Naive thymus-derived CD4-positive, alpha-beta T cell (primary cell): ENCODE data around the gene ZFAND4. TPM values are rescaled to one million over a fixed set of nuclear protein-coding genes. Genes with fewer than 3 reads are reported as not detected.
"Not testable (repeated sequence)": the region's sequence is repeated elsewhere in the genome, so short reads cannot be mapped to it uniquely, and the experiment has no call there.

Experiments used
- ATAC-seq: fragments of 150-1000 bp; cut with Tn5 transposase; 2 replicates; pipeline ENCODE4 v1.10.0; 2021; ENCODE audit warnings: mild to moderate bottlenecking, moderate library complexity
- CTCF ChIA-PET: fragments of 350-600 bp; sonication (Branson Sonifier 250); formaldehyde crosslinking; loops from one replicate; lab custom pipeline; 2021; ENCODE audit warnings: antibody characterized with exemption; lab: Charles Lee
- POLR2A ChIA-PET: fragments of 350-600 bp; sonication (Branson Sonifier 250); formaldehyde crosslinking; loops from one replicate; lab custom pipeline; 2021; ENCODE audit warnings: antibody characterized with exemption, inconsistent platforms; lab: Charles Lee
- DNase-seq, 9 donors: peaks; one replicate each; pipeline versions ENCODE4 v3.0.0 to v3.0.0-alpha.2; 2020 to 2022; ENCODE audit warnings: mixed read lengths in 1 of 9
- H3K27ac ChIP-seq: one replicate; pipeline ENCODE4 v1.7.0; 2013; ENCODE audit warnings: mild to moderate bottlenecking, low read depth, low read length, moderate library complexity
- H3K27me3 ChIP-seq, 2 donors: one replicate each; pipeline ENCODE4 v1.7.0; 2013; ENCODE audit warnings: low read length in 2 of 2, mild to moderate bottlenecking in 2 of 2, moderate library complexity in 2 of 2; ENCODE audit not compliant: control insufficient read depth in 2 of 2, insufficient read depth in 2 of 2
- H3K36me3 ChIP-seq, 3 experiments: 1 replicate in 2 of 3; 2 replicates in 1 of 3; pipeline ENCODE4 v1.7.0; 2013; ENCODE audit warnings: low read length in 3 of 3, mild to moderate bottlenecking in 3 of 3, moderate library complexity in 1 of 3; ENCODE audit not compliant: insufficient read depth in 3 of 3, control insufficient read depth in 2 of 3
- H3K4me1 ChIP-seq, 2 donors: one replicate each; pipeline ENCODE4 v1.7.0; 2013; ENCODE audit warnings: low read length in 2 of 2, mild to moderate bottlenecking in 2 of 2, moderate library complexity in 1 of 2; ENCODE audit not compliant: control insufficient read depth in 2 of 2, insufficient read depth in 2 of 2
- H3K4me3 ChIP-seq: 2 replicates; pipeline ENCODE4 v1.7.0; 2013; ENCODE audit warnings: mild to moderate bottlenecking, low read length
- H3K9me3 ChIP-seq, 3 experiments: 1 replicate in 2 of 3; 2 replicates in 1 of 3; pipeline ENCODE4 v1.7.0; 2013; ENCODE audit warnings: low read length in 3 of 3; ENCODE audit not compliant: control insufficient read depth in 2 of 3
- H3K27ac Mint-ChIP-seq, 9 donors: one replicate each; pipeline ENCODE4 v1.8.0; 2020 to 2022; ENCODE audit warnings: mixed read lengths in 9 of 9, mild to moderate bottlenecking in 8 of 9, moderate library complexity in 5 of 9, inconsistent platforms in 2 of 9
- H3K27me3 Mint-ChIP-seq, 5 donors: one replicate each; pipeline ENCODE4 v1.8.0; 2021 to 2022; ENCODE audit warnings: mixed read lengths in 5 of 5, mild to moderate bottlenecking in 1 of 5
- H3K36me3 Mint-ChIP-seq, 5 donors: one replicate each; pipeline ENCODE4 v1.8.0; 2020 to 2022; ENCODE audit warnings: mixed read lengths in 5 of 5, mild to moderate bottlenecking in 3 of 5, inconsistent platforms in 1 of 5
- H3K4me1 Mint-ChIP-seq, 7 donors: one replicate each; pipeline ENCODE4 v1.8.0; 2020 to 2022; ENCODE audit warnings: mixed read lengths in 7 of 7, mild to moderate bottlenecking in 3 of 7, inconsistent platforms in 1 of 7
- H3K4me3 Mint-ChIP-seq, 10 donors: one replicate each; pipeline ENCODE4 v1.8.0; 2020 to 2022; ENCODE audit warnings: mild to moderate bottlenecking in 10 of 10, mixed read lengths in 10 of 10, moderate library complexity in 6 of 10, inconsistent platforms in 2 of 10
- H3K9me3 Mint-ChIP-seq, 11 donors: one replicate each; pipeline ENCODE4 v1.8.0; 2020 to 2022; ENCODE audit warnings: mixed read lengths in 11 of 11, mild to moderate bottlenecking in 4 of 11, inconsistent platforms in 1 of 11, moderate library complexity in 1 of 11
- intact Hi-C, 2 donors: fragments of 100-400 bp; cut with micrococcal nuclease; formaldehyde crosslinking; loops; one replicate each; pipeline ENCODE4 v1.15.1; 2023
- polyA plus RNA-seq, 2 donors: library from polyadenylated mRNA; unstranded; fragments of 300-500 nt; fragmentation: Illumina TruSeq; gene quantifications; one replicate each; pipeline ENCODE4 v1.2.3, GENCODE V29; 2021
- total RNA-seq, 6 experiments: library from RNA in 5 of 6; stranded (reverse) in 5 of 6; gene quantifications; 1 replicate in 5 of 6; 2 replicates in 1 of 6; pipeline ENCODE4 v1.2.3 and lab custom pipeline; 2021 to 2026

The ZFAND4 gene
- total and polyA plus RNA-seq, 7 experiments from 2014 or later, result 21.4 to 33.2 (median 29.5) TPM

DNA sequence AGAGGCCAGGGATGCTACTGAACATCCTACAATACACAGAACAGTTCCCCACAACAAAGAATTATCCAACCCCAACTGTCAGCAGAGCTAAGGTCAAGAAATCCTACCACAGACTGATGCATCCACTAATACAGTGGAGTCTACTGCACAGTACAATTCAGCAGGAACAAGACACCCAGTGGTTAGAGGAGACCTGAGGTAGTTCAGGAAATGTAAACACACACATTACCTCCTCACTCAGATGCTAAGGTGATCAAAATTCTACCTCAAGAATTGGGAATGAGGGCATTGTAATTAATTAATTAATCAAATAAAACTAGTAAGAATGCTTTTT, 91.4 kb downstream of the ZFAND4 start:
- peak; percentile 58 for ATAC-seq
- ChIA-PET CTCF (interaction anchor here (1.0 to 1.1 kb wide), 2 partner anchors 8 to 13 kb away, joined by 3 to 4 read pairs; no protein-coding TSS in a partner anchor), POLR2A (interaction anchor here (0.7 to 5.5 kb wide), 3 partner anchors 12 to 91 kb away, joined by 3 to 30 read pairs (median 4); partner anchors contain the start of gene ZFAND4)
- H3K36me3 ChIP-seq, result no peaks in the 10 kb centered on the region
- H3K4me1 ChIP-seq, result peaks cover 12 to 14% of the 10 kb centered on the region in 2 donors
- H3K9me3 Mint-ChIP-seq, result peaks cover 0 to 21% (median 7%) of the 10 kb centered on the region in 11 donors
- H3K4me1 Mint-ChIP-seq, result peaks cover 24 to 52% (median 44%) of the 10 kb centered on the region in 7 donors
- H3K27me3 Mint-ChIP-seq, result peaks cover 0 to 14% (median 0%) of the 10 kb centered on the region in 5 donors
- no peak for DNase-seq
- peak overlapping the region; percentile 88 to 97 (median 92) for H3K4me3 Mint-ChIP-seq
- H3K27ac ChIP-seq, result peak overlapping the region; percentile 78
- peak overlapping the region; percentile 61 for H3K4me3 ChIP-seq
- H3K9me3 ChIP-seq, result no peaks in the 10 kb centered on the region
- H3K36me3 Mint-ChIP-seq, result peaks cover 5 to 24% (median 17%) of the 10 kb centered on the region in 5 donors
- no peaks in the 10 kb centered on the region for H3K27me3 ChIP-seq
- intact Hi-C loops, result loop anchor here (1.0 to 5.0 kb wide), 2 partner anchors 13 to 114 kb away; no protein-coding TSS in a partner anchor
- peak overlapping the region; percentile 89 to 97 (median 95) for H3K27ac Mint-ChIP-seq

DNA sequence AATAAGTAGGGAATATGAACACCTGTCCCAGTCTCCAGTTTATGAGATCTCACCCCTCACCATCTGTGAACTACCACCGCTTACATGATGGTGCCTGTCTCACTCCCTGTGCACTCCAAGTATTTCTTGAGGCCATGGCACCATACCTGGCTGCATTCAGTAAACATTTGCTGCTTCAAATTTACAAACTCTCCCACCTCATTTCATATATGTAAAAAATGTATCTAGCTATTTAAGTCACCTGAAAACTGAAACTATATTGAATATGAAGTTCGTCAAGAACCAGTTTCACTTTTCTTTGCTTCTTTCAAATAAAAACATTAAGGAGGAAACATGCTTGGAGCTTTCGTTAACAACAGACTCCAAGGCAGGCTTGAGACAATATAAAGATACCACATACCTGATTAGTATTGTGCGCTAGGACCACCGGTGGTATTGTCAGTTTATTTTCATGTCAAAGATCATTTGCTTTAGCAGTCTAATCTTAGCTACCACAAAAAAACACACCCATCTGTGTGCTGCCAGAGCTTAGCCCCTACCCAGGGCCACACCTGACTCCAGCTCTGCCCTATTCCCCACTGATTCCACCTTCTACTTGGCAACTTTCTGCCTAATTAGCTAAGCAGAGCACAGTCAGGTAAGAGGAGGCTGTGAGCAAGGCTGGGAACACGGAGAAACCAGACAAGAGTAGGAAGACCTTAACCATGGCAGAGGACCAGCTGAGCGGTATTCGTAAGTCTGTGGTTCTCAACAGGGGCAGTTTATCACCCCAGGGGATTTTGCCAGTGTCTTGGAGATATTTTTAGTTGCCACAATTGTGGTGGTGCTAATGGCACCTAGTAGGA, 92.0 kb downstream of the ZFAND4 start:
- Histone ChIP-seq H3K27me3 (no peaks in the 10 kb centered on the region), H3K36me3 (no peaks in the 10 kb centered on the region), H3K27ac (peak overlapping the region; percentile 78), H3K4me3 (peak overlapping the region; percentile 61), H3K9me3 (no peaks in the 10 kb centered on the region), H3K4me1 (peaks cover 12 to 14% of the 10 kb centered on the region in 2 donors)
- DNase-seq, result peak in 7 of 9 donors; percentile 25 to 45 (median 30)
- ChIA-PET POLR2A (interaction anchor here (0.7 to 5.5 kb wide), 3 partner anchors 13 to 92 kb away, joined by 3 to 30 read pairs (median 4); partner anchors contain the start of gene ZFAND4), CTCF (interaction anchor here (1.0 to 1.1 kb wide), 2 partner anchors 8 to 14 kb away, joined by 3 to 4 read pairs; no protein-coding TSS in a partner anchor)
- H3K9me3 Mint-ChIP-seq, result peaks cover 0 to 17% (median 4%) of the 10 kb centered on the region in 11 donors
- intact Hi-C loops, result loop anchor here (1.0 to 5.0 kb wide), 2 partner anchors 14 to 113 kb away; no protein-coding TSS in a partner anchor
- H3K27ac Mint-ChIP-seq, result peak overlapping the region; percentile 89 to 97 (median 95)
- peaks cover 5 to 21% (median 14%) of the 10 kb centered on the region in 5 donors for H3K36me3 Mint-ChIP-seq
- peaks cover 0 to 11% (median 0%) of the 10 kb centered on the region in 5 donors for H3K27me3 Mint-ChIP-seq
- peak overlapping the region; percentile 88 to 97 (median 92) for H3K4me3 Mint-ChIP-seq
- peak; percentile 80 for ATAC-seq
- peaks cover 24 to 48% (median 43%) of the 10 kb centered on the region in 7 donors for H3K4me1 Mint-ChIP-seq

DNA sequence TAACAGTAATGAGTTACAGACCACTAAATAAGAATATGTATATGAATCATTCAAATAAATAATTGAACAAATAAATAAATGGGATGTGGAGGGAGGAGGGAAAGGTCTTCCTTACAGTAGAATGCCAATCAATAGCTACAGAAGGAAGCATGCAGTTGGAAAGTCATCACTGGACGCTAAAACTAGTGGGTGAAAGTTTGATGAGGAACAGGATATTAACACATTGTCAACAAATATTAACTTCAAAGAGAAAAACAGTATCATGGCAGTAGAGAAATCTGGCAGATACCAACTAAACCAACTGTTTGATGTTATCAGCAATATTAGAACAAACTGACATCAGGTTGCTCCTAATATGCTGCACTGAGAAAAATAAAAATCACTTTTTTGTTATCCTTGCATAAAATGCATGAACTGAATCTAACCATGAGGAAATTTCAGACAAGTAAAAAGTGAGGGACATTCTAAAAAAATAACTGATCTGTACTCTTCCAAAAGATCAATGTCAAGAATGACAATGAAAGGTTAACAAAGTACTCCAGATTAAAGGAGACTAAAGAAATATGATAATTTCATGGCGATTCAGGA, 94.1 kb downstream of the ZFAND4 start:
- Histone ChIP-seq H3K36me3 (no peaks in the 10 kb centered on the region), H3K27me3 (no peaks in the 10 kb centered on the region), H3K27ac (no peak overlapping the region), H3K4me1 (peaks cover 12 to 14% of the 10 kb centered on the region in 2 donors), H3K4me3 (no peak overlapping the region), H3K9me3 (no peaks in the 10 kb centered on the region)
- H3K9me3 Mint-ChIP-seq, result peaks cover 0 to 1% (median 0%) of the 10 kb centered on the region in 11 donors
- intact Hi-C loops, result no loop called here
- ChIA-PET CTCF (no interaction called here), POLR2A (interaction anchor here (5.5 kb wide), 1 partner anchor 15 kb away, joined by 30 read pairs; no protein-coding TSS in a partner anchor)
- H3K27ac Mint-ChIP-seq, result peak overlapping the region in 4 of 9 donors; percentile 3 to 95 (median 74)
- peaks cover under 1 to 8% (median 5%) of the 10 kb centered on the region in 5 donors for H3K36me3 Mint-ChIP-seq
- peaks cover 0 to under 1% (median 0%) of the 10 kb centered on the region in 5 donors for H3K27me3 Mint-ChIP-seq
- DNase-seq (no peak), ATAC-seq (no peak)
- H3K4me3 Mint-ChIP-seq, result peak overlapping the region in 7 of 10 donors; percentile 27 to 91 (median 56)
- peaks cover 24 to 41% (median 37%) of the 10 kb centered on the region in 7 donors for H3K4me1 Mint-ChIP-seq

DNA sequence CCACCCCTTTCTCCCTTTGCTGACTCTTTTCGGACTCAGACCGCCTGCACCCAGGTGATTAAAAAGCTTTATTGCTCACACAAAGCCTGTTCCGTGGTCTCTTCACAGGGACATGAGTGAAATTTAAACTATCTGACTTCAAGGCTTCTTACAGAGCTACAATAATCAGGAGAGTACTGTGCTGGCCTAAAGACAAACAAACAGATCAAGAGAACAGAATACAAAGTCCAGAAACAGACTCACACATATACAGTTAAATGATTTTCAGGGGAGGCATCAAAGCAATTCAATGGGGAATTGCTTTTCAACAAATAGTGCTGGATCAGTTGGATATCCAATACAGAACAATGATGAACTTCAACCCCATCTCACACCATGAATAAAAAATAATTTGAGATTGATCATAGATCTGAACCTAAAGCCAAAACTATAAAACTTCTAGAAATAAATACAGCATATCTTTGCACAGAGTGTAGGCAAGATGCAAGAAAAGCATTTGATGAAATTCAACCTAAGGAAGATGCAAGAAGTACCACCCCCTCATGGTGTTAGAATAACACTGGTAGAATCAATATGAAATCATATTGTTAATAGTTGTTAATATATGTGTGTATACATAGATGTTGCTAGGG, 96.5 kb downstream of the ZFAND4 start:
- peaks cover 14 to 36% (median 28%) of the 10 kb centered on the region in 7 donors for H3K4me1 Mint-ChIP-seq
- intact Hi-C loops, result no loop called here
- POLR2A ChIA-PET, result no interaction called here
- no peak overlapping the region for H3K27ac Mint-ChIP-seq
- Histone ChIP-seq H3K9me3 (no peaks in the 10 kb centered on the region), H3K36me3 (no peaks in the 10 kb centered on the region), H3K27ac (no peak overlapping the region), H3K4me3 (no peak overlapping the region), H3K27me3 (no peaks in the 10 kb centered on the region), H3K4me1 (peaks cover 4 to 5% of the 10 kb centered on the region in 2 donors)
- peaks cover 0 to 7% (median 1%) of the 10 kb centered on the region in 11 donors for H3K9me3 Mint-ChIP-seq
- peaks cover 0 to 6% (median 0%) of the 10 kb centered on the region in 5 donors for H3K27me3 Mint-ChIP-seq
- ATAC-seq (no peak), DNase-seq (no peak)
- peaks cover 0 to 13% (median 5%) of the 10 kb centered on the region in 5 donors for H3K36me3 Mint-ChIP-seq
- no peak overlapping the region for H3K4me3 Mint-ChIP-seq
- CTCF ChIA-PET, result no interaction called here

DNA sequence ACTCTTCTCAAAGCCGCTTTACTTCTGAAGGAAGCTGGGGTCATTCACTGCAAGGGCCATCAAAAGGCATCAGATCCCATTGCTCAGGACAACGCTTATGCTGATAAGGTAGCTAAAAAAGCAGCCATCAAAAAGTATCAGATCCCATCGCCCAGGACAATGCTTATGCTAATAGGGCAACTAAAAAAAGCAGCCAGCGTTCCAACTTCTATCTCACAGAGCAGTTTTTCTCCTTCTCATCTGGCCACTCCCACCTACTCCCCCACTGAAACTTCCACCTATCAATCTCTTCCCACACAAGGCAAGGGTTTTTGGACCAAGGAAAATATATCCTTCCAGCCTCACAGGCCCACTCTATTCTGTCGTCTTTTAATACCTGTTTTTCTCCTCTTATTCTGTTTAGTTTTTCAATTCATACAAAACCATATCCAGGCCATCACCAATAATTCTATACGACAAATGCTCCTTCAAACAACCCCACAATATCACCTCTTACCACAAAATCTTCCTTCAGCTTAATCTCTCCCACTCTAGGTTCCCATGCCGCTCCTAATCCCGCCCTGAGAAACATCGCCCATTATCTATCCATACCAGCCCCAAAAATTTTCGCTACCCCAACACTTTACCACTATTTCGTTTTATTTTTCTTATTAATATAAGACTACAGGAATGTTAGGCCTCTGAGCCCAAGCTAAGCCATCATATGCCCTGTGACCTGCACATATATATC, 97.4 kb downstream of the ZFAND4 start:
- ATAC-seq, intact Hi-C loops, H3K36me3 ChIP-seq, H3K4me1 ChIP-seq, H3K9me3 Mint-ChIP-seq, H3K27me3 Mint-ChIP-seq, H3K9me3 ChIP-seq, H3K27me3 ChIP-seq, CTCF ChIA-PET, POLR2A ChIA-PET, H3K27ac Mint-ChIP-seq, H3K4me3 Mint-ChIP-seq, DNase-seq, H3K27ac ChIP-seq, H3K4me3 ChIP-seq: not testable (repeated sequence)
- Mint-ChIP-seq H3K36me3 (peaks cover 0 to 20% (median 5%) of the 10 kb centered on the region in 5 donors), H3K4me1 (peaks cover 5 to 34% (median 19%) of the 10 kb centered on the region in 7 donors)
